ENCODE measurements around the gene WDFY4. TPM values are rescaled to one million over a fixed set of nuclear protein-coding genes. Genes with fewer than 3 reads are reported as not detected.

Gene WDFY4
- total RNA-seq, 3 donors from 2014 or later = 2.3 to 7.0 (median 5.8) TPM

DNA sequence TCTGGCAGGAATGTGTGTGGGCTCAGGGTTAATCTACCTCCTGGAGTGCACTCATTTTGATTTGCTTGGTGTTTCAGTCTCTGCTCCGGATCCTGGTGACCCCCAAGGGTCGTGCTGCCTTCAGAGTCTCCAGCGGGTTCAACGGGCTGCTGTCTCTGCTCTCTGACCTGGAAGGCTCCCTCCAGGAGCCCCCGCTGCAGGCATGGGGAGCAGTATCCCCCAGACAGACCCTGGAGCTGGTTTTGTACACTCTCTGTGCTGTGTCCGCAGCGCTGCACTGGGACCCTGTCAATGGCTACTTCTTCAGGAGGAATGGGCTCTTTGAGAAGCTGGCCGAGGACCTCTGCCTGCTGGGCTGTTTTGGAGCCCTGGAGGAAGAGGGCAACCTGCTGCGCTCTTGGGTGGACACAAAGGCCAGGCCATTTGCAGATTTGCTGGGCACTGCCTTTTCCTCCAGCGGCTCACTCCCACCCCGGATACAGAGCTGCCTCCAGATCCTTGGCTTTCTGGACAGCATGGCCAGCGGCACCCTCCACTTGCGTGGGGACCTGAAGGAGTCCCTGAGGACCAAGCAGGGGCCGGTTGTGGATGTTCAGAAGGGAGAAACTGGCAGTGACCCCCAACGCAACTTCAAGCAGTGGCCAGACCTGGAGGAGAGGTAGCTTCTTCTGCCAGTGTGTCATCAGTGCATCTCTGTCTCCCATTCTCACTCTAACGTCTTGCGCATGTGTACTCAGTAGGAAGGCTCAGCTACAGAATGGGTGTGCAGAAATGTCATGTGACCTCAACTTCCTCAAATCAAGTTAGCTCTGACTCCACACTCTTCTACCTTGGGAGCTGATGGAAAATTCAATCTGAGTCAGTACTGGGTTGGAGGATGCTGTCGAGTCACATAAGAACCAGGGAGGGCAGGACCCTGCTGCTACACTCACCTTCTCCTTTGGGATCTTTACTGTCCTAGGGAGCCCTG, 58.5 kb downstream of the WDFY4 start:
- TF ChIP-seq POLR2AphosphoS5 (IDR thresholded peaks at IDR 0.05) (no peak), POLR2A (IDR thresholded peaks at IDR 0.05) (no peak)
- TF ChIP-seq, protein P1, sequence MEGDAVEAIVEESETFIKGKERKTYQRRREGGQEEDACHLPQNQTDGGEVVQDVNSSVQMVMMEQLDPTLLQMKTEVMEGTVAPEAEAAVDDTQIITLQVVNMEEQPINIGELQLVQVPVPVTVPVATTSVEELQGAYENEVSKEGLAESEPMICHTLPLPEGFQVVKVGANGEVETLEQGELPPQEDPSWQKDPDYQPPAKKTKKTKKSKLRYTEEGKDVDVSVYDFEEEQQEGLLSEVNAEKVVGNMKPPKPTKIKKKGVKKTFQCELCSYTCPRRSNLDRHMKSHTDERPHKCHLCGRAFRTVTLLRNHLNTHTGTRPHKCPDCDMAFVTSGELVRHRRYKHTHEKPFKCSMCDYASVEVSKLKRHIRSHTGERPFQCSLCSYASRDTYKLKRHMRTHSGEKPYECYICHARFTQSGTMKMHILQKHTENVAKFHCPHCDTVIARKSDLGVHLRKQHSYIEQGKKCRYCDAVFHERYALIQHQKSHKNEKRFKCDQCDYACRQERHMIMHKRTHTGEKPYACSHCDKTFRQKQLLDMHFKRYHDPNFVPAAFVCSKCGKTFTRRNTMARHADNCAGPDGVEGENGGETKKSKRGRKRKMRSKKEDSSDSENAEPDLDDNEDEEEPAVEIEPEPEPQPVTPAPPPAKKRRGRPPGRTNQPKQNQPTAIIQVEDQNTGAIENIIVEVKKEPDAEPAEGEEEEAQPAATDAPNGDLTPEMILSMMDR (IDR thresholded peaks at IDR 0.05) = no peak
- Histone ChIP-seq H3K4me1 (no peaks in the 10 kb centered on the region), H3K36me3 (no peaks in the 10 kb centered on the region), H3K9me3 (no peaks in the 10 kb centered on the region), H3K27ac (no peak overlapping the region), H3K27me3 (no peaks in the 10 kb centered on the region), H3K4me3 (no peak overlapping the region)
- no peak for DNase-seq (ENCODE audit: low spot score in 2 of 2)
- intact Hi-C loops (cut with DNase I; ENCODE audit: low total_unique reads) = no loop called here

DNA sequence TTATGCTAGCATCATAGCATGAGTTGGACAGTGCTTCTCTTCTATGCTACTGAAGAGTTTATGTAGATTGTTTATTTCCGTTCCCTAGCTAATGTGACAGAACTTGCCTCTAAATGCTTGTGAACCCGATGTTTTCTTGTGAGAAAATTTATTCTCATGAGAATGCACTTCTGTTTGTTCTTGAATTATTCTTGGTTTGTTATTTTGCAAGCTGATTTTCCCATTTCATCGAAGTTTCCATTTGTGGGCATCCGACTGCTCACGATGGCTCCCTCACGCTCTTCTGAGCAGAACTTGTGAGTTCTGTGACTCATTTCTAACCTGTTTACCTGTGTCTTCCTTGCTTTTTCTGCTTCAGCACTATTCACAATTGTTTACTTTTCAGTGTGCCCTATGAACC, 59.9 kb downstream of the WDFY4 start:
- H3K27ac ChIP-seq = no peak overlapping the region
- H3K4me1 ChIP-seq = no peaks in the 10 kb centered on the region
- no peak for DNase-seq (ENCODE audit: low spot score in 2 of 2)
- H3K4me3 ChIP-seq = no peak overlapping the region
- H3K36me3 ChIP-seq = no peaks in the 10 kb centered on the region
- no peaks in the 10 kb centered on the region for H3K9me3 ChIP-seq
- intact Hi-C loops (cut with DNase I; ENCODE audit: low total_unique reads) = no loop called here
- H3K27me3 ChIP-seq = no peaks in the 10 kb centered on the region
- TF ChIP-seq POLR2A (IDR thresholded peaks at IDR 0.05) (no peak), POLR2AphosphoS5 (IDR thresholded peaks at IDR 0.05) (no peak)
- TF ChIP-seq, protein P1 (IDR thresholded peaks at IDR 0.05) = no peak

DNA sequence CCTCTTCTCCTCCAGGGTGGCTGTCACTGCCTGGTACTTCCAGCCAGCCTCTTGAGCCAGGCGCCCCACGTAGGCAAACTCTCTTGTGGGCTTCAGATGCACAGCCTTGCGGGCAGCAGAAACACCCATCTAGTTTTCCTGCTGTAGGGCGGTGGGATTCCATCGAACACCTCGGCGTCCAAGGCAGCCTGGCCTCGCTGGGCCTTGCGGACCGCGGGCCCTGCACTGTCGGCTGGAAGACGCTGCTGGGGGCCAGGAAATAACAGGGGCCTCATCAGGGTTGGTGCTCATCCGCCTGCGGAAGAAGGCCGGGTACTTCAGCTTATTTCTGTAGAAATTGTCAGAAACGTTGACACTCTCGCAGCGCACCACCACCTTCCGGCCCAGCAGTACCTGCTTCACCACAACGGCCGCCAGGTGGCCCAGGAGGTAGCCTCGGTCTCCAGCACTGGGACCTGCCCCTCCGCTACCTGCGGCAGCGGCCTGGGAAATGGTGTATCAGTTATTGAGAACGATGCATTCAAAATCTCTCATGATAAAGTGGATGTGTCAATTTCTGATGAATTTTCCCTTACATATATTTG, 61.1 kb downstream of the WDFY4 start:
- H3K27ac ChIP-seq = no peak overlapping the region
- TF ChIP-seq POLR2A (IDR thresholded peaks at IDR 0.05) (no peak), POLR2AphosphoS5 (IDR thresholded peaks at IDR 0.05) (no peak)
- TF ChIP-seq, protein P1 (IDR thresholded peaks at IDR 0.05) = no peak
- no peaks in the 10 kb centered on the region for H3K4me1 ChIP-seq
- intact Hi-C loops (cut with DNase I; ENCODE audit: low total_unique reads) = loop anchor here (5.0 kb wide), 1 partner anchor 392 kb away; no protein-coding TSS in a partner anchor
- no peaks in the 10 kb centered on the region for H3K36me3 ChIP-seq
- no peaks in the 10 kb centered on the region for H3K9me3 ChIP-seq
- H3K4me3 ChIP-seq = no peak overlapping the region
- H3K27me3 ChIP-seq = no peaks in the 10 kb centered on the region
- no peak for DNase-seq (ENCODE audit: low spot score in 2 of 2)

DNA sequence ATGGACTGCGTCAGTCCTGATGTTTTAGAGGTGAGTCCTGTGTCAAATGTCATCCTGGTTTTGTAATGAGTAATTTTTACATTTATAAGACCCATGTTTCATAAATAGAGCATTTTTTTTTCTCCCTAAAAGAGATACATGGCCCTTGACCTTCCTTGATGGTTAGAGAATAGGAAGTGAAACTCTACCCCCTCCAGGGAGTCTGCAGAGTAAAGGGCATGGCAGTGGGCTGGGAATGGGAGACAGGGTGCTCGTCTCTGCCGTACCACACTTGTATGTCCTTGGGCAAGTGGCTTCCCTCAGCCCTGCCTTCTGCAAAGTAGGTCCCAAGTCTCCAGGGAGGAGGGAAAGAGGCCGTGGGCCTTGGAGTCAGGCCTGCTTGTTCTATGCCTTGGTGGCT, 63.9 kb downstream of the WDFY4 start:
- H3K9me3 ChIP-seq = no peaks in the 10 kb centered on the region
- DNase-seq (ENCODE audit: low spot score in 2 of 2) = no peak
- no peak overlapping the region for H3K27ac ChIP-seq
- no peaks in the 10 kb centered on the region for H3K4me1 ChIP-seq
- H3K4me3 ChIP-seq = no peak overlapping the region
- intact Hi-C loops (cut with DNase I; ENCODE audit: low total_unique reads) = loop anchor here (5.0 kb wide), 1 partner anchor 389 kb away; no protein-coding TSS in a partner anchor
- no peaks in the 10 kb centered on the region for H3K27me3 ChIP-seq
- no peak for TF ChIP-seq POLR2A (IDR thresholded peaks at IDR 0.05)
- H3K36me3 ChIP-seq = no peaks in the 10 kb centered on the region

DNA sequence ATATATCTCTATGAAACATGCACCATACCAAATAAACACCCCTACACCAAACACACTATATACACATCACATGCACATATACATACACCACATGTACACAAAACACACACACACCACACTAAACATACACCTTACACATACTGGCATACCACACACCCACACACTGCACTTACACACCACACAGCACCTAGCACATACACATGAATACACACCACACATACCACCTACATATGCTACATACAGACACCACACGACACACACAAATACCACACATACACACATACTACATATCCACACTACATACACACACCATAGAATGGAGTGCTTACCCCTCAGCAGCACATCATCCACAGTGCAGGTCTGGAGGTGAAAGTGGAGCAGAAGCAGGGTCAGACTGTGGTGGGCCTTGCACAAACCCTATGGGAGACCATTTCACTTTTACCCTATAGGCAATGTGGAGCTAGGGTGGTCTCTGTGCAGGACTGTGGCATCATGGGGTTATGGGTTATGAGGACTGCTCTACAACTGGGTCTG, 64.6 kb downstream of the WDFY4 start:
- TF ChIP-seq POLR2AphosphoS5 (IDR thresholded peaks at IDR 0.05) = no peak
- TF ChIP-seq, protein P1 (IDR thresholded peaks at IDR 0.05) = no peak
- no peak for TF ChIP-seq POLR2A (IDR thresholded peaks at IDR 0.05)
- H3K4me1 ChIP-seq = no peaks in the 10 kb centered on the region
- H3K27me3 ChIP-seq = no peaks in the 10 kb centered on the region
- DNase-seq (ENCODE audit: low spot score in 2 of 2) = no peak
- H3K27ac ChIP-seq = no peak overlapping the region
- no peak overlapping the region for H3K4me3 ChIP-seq
- no peaks in the 10 kb centered on the region for H3K36me3 ChIP-seq
- intact Hi-C loops (cut with DNase I; ENCODE audit: low total_unique reads) = loop anchor here (5.0 kb wide), 1 partner anchor 388 kb away; no protein-coding TSS in a partner anchor
- H3K9me3 ChIP-seq = no peaks in the 10 kb centered on the region

Data from breast epithelium (tissue), 4 donors.